ENCODE data around the gene RMDN3. TPM values are rescaled to one million over a fixed set of nuclear protein-coding genes. Genes with fewer than 3 reads are reported as not detected.

The RMDN3 gene
- total RNA-seq, 1 donor: 17.3 TPM

DNA sequence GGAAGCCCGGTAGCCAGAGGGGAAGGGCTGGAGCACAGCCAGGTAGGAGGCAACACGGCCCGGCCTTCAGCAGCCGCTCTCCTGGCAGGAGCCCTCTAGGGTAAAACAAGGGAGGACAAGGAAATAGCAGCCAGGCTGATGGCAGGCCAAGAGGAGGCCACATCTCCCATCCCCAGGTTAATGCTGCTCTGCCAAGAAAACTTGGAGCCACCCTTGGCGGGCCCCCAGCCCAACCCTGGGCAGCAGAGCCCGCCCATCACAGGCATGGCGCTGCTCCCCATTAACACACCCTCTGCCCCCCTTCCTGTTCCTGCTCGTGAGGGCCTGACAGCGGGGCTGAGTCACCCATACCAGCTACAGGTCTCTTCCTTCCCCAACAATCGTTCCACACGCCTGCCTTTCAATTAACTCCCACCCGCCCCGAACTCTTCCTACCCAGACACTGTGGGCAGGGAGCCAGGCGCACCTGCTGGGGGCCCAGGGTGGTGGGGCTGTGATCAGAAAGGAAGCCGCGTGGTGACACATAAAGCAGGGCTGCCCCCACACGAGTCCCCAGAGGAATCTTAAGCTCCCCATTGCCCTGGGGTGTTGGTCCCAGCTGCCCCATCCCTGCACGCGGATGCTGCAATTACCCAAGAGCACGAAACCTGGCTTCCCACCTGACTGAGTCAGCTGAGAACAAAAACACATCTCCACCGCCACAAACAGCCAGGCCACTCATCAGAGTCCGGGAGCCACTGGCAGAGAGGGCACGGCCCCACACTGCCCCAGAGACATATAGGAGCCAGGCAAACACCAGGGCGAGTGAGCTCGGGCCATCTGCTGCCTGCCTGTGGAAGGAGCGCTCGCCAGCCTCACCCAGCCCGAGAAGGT is 14.5 kb upstream of the RMDN3 start, which contains the start of gene C15orf62:
Gene C15orf62, plus strand, starts transcription at position 707 of the 873 bp plus-strand sequence. CDS start 516 bp downstream, outside the sequence.
- TF ChIP-seq, protein P1, sequence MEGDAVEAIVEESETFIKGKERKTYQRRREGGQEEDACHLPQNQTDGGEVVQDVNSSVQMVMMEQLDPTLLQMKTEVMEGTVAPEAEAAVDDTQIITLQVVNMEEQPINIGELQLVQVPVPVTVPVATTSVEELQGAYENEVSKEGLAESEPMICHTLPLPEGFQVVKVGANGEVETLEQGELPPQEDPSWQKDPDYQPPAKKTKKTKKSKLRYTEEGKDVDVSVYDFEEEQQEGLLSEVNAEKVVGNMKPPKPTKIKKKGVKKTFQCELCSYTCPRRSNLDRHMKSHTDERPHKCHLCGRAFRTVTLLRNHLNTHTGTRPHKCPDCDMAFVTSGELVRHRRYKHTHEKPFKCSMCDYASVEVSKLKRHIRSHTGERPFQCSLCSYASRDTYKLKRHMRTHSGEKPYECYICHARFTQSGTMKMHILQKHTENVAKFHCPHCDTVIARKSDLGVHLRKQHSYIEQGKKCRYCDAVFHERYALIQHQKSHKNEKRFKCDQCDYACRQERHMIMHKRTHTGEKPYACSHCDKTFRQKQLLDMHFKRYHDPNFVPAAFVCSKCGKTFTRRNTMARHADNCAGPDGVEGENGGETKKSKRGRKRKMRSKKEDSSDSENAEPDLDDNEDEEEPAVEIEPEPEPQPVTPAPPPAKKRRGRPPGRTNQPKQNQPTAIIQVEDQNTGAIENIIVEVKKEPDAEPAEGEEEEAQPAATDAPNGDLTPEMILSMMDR (IDR thresholded peaks at IDR 0.05; ENCODE audit: insufficient read depth, low read depth, low read length): no peak
- no peak for DNase-seq (ENCODE audit: low read depth)

DNA sequence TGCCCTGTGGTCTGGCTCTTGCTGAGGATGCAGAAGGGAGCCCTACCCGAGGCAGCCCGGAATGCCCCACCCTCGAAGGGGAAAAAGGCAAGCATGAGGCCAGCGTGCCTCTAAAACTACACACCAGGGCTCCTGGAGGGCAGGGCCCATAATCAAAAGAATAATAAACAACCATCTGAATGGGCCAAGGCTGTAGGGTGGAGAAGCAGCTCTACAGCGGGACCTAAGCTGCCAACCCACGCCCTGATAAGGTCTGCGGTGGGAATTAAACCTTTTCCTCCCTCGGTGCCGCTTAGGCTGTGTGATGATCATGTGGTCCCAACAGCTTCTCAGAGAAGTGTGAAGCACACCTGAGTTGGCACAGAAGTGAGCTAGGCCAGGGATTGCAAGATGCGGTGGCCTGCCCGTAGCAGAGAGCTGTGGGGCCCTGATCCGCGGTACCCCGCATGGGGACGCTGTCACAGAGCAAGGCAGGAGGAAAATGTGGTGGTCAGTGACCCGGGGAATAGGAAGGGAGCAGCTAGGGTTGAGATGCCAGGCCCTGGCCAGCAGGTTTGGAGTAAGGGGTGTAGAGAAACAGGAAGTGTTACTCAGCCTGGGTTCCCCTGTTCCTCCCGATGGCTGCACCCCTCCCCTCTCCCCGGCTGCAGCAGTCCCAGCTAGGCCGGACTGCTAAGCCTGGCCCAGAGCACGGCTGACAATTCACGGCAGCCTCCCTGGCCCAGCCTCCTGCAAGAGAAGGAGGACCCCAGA is 13.6 kb upstream of the RMDN3 start:
- TF ChIP-seq, protein P1 (IDR thresholded peaks at IDR 0.05; ENCODE audit: insufficient read depth, low read depth, low read length): no peak
- no peak overlapping the region for H3K4me3 ChIP-seq (ENCODE audit: low read depth, low read length)
- DNase-seq (ENCODE audit: low read depth): no peak

More for the DNA sequence above, 14.5 kb upstream of the RMDN3 start, which contains the start of gene C15orf62:
- H3K4me3 ChIP-seq (ENCODE audit: low read depth, low read length): no peak within 1 kb of the TSS

DNA sequence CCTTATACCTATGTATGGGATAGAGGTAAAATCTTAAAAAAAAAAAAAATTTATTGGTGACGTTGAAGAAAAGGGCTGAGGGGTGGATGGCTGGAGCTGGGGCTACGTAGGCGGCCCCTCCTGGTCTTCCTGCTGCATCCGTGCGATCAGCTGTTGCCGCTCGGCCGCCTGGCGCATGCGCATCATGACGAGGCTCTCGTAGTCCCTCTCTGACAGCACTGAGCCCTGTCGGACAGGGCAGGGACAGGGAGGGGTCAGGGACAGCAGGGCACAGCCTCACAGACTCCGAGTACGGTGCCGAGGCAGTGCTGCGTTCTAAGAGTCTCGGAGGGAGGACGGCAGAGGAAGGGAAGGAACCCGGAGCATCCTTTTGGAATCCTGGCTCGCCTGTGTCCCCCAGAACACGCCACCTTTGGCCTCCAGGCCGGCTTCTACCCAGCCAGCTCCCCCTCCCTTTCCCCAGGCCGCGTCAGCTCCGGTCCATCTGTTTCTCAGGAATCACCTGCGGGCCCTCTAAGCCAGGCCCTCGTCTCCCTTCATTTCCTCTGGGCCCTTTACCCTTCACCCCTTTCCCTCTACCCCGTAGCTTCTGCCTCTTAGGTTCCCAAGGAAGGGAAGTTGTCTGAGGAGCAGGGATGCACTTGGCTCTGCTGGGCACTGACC is 12.9 kb upstream of the RMDN3 start:
- H3K4me3 ChIP-seq (ENCODE audit: low read depth, low read length): no peak overlapping the region
- no peak for DNase-seq (ENCODE audit: low read depth)
- TF ChIP-seq, protein P1 (IDR thresholded peaks at IDR 0.05; ENCODE audit: insufficient read depth, low read depth, low read length): no peak

DNA sequence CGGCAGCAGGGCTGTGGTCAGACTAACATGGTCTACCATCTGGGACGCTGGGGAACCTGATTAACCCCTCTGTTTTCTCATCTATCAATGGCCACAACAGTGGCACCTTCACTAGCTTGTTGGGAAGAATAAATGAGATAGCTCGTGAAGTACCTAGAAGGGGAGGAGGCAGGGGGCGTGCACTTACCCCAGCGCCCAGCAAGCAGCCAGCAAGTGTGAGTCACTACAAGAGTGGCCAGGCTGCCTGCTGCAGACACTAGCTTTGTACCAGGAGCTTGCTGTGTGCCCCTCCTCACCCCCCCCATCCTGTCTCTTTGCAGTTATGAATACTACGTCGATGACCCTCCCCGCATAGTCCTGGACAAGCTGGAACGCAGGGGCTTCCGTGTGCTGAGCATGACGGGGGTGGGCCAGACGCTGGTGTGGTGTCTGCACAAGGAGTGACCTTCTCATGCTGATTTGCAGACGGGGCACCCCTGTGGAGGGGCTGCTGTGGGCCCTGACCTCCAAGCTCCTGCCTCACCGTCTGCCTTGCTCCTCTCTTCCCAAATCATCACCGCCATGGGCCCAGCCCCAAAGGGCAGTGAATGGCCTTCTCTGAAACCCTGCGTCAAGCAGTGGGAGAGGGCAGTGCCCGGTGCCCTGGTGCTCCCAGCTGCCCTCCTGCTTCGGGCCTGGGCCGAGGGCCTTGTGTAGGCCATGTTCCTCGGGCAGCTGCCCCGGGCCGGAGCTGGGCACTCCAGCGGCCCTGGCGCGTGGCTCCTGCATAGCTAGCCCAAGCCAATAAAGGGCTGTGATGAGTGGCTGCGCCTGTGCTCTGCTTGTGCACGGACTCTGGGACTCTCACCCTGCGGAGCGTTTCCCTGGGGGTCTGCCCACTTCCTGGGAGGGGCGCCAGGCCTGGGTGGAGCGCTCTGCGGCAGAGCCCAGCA is 12.1 kb upstream of the RMDN3 start:
- no peak for DNase-seq (ENCODE audit: low read depth)
- TF ChIP-seq, protein P1 (IDR thresholded peaks at IDR 0.05; ENCODE audit: insufficient read depth, low read depth, low read length): no peak
- H3K4me3 ChIP-seq (ENCODE audit: low read depth, low read length): no peak overlapping the region

DNA sequence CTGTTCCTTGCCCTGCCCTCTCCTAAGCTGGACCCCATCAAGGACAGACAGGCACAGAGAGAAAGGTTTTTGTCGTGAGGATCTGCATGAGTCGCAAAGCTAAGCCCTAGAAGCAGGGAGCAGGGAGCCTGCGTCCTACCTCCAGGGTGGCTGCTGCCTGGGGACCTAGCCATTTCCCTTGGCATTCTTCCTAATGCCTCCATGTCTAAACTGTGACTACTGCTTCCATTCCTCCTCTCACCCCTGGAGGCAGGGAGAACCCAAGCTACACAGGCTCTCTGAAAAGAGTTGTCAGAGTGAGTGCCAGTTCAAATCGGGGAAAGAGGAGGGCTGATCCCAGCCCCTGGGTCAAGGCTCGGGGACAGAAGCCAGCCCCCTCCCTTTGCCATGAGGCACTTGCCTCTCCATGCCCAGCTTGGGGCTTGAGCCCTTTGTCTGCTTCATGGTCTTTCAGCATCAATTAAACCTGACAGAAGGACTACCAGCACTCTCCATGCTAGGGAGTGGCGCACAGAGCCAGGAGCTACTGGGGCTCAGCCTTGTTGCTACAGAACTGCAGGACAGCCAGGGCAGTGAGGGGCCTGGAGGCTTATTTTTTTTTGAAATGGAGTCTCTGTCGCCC is 11.3 kb upstream of the RMDN3 start:
- DNase-seq (ENCODE audit: low read depth): no peak
- TF ChIP-seq, protein P1 (IDR thresholded peaks at IDR 0.05; ENCODE audit: insufficient read depth, low read depth, low read length): no peak
- H3K4me3 ChIP-seq (ENCODE audit: low read depth, low read length): no peak overlapping the region
